Epithelial cell of proximal tubule (primary cell): ENCODE results near the gene PDSS2. TPM values are rescaled to one million over a fixed set of nuclear protein-coding genes. Genes with fewer than 3 reads are reported as not detected.
"Not testable (repeated sequence)": the region's sequence is repeated elsewhere in the genome, so short reads cannot be mapped to it uniquely, and the experiment has no call there.

Experiments used
- DNase-seq: peaks from one replicate; pipeline ENCODE4 v3.0.0-alpha.2; 2011; ENCODE audit warnings: low read depth
- H3K4me3 ChIP-seq: 2 replicates; pipeline ENCODE4 v1.5.1; 2011; ENCODE audit warnings: low read depth, mild to moderate bottlenecking, low read length
- CTCF ChIP-seq: conservative IDR thresholded peaks from 2 replicates; pipeline ENCODE4 v1.5.1; 2012; ENCODE audit warnings: low read depth, mild to moderate bottlenecking, low read length
- total RNA-seq: library from RNA; depleted of rRNA; stranded (reverse); fragments of >200 nt; gene quantifications from 2 replicates; pipeline ENCODE4 v1.2.3, GENCODE V29; 2015

PDSS2 gene
- total RNA-seq, 1 donor from 2014 or later, result 7.4 TPM

- no peak for DNase-seq
- no peak overlapping the region for H3K4me3 ChIP-seq
- TF ChIP-seq CTCF, result no peak
These were observed 274.9 kb downstream of the PDSS2 start for GRCh38 chr6:107184435-107184834.

GRCh38 chr6:107180099-107180498 lies 279.3 kb downstream of the PDSS2 start:
- DNase-seq, result no peak
- H3K4me3 ChIP-seq, result no peak overlapping the region
- TF ChIP-seq CTCF, result no peak

GRCh38 chr6:107179004-107179403 lies 280.4 kb downstream of the PDSS2 start:
- DNase-seq, result no peak
- H3K4me3 ChIP-seq, result no peak overlapping the region
- peak; percentile 51 for TF ChIP-seq CTCF

- DNase-seq, result no peak
- H3K4me3 ChIP-seq, result no peak overlapping the region
These were observed 285.6 kb downstream of the PDSS2 start for GRCh38 chr6:107173779-107174178.

GRCh38 chr6:107171513-107171912 lies 287.9 kb downstream of the PDSS2 start:
- H3K4me3 ChIP-seq, result no peak overlapping the region
- TF ChIP-seq CTCF, result no peak

More at GRCh38 chr6:107173779-107174178, 285.6 kb downstream of the PDSS2 start:
- no peak for TF ChIP-seq CTCF

GRCh38 chr6:107164299-107164698 lies 295.1 kb downstream of the PDSS2 start:
- not testable (repeated sequence) for DNase-seq, H3K4me3 ChIP-seq

More at GRCh38 chr6:107171513-107171912, 287.9 kb downstream of the PDSS2 start:
- DNase-seq, result no peak

- TF ChIP-seq CTCF, result no peak
- H3K4me3 ChIP-seq, result no peak overlapping the region
- DNase-seq, result no peak
These were observed 297.8 kb downstream of the PDSS2 start for GRCh38 chr6:107161521-107161920.
